CD4-positive, alpha-beta T cell treated with Interferon gamma for 1 hour (primary cell): ENCODE measurements around the gene OTUB1.
A peak's percentile ranks its signal among the peaks of the same experiment; 100 is the strongest.
"Not testable (repeated sequence)": the region's sequence is repeated elsewhere in the genome, so short reads cannot be mapped to it uniquely, and the experiment has no call there.

ENCODE experiments used
- DNase-seq: peaks from one replicate; pipeline ENCODE4 v3.0.0-alpha.2; 2020

Gene OTUB1

GRCh38 chr11:63986156-63986931 lies at the start of gene OTUB1:
Gene OTUB1, plus strand, starts transcription at chr11:63986438. Its CDS starts 19 bp downstream, at chr11:63986457.
- DNase-seq = peak; percentile 85

GRCh38 chr11:63937713-63938478 lies 48.3 kb upstream of the OTUB1 start:
- no peak for DNase-seq

GRCh38 chr11:63938479-63939396 lies 47.5 kb upstream of the OTUB1 start, which contains the start of gene NAA40:
Gene NAA40, plus strand, starts transcription at chr11:63939002. Its CDS starts 95 bp downstream, at chr11:63939097.
- peak; percentile 95 for DNase-seq

GRCh38 chr11:63939397-63939891 lies 46.8 kb upstream of the OTUB1 start:
- DNase-seq = no peak

- DNase-seq = no peak
Observed at GRCh38 chr11:63940786-63941185, 45.5 kb upstream of the OTUB1 start.

GRCh38 chr11:63941901-63942300 lies 44.3 kb upstream of the OTUB1 start:
- no peak for DNase-seq

- no peak for DNase-seq
Observed at GRCh38 chr11:63942803-63943202, 43.4 kb upstream of the OTUB1 start.

GRCh38 chr11:63944987-63945386 lies 41.3 kb upstream of the OTUB1 start:
- DNase-seq = no peak

GRCh38 chr11:63945477-63946163 lies 40.6 kb upstream of the OTUB1 start:
- DNase-seq = peak; percentile 38

- no peak for DNase-seq
Observed at GRCh38 chr11:63951779-63952536, 34.3 kb upstream of the OTUB1 start.

- no peak for DNase-seq
Observed at GRCh38 chr11:63952570-63952969, 33.7 kb upstream of the OTUB1 start.

- DNase-seq = no peak
Observed at GRCh38 chr11:63958008-63958407, 28.2 kb upstream of the OTUB1 start.

GRCh38 chr11:63961608-63962412 lies 24.4 kb upstream of the OTUB1 start:
- peak; percentile 28 for DNase-seq

GRCh38 chr11:63963895-63964294 lies 22.3 kb upstream of the OTUB1 start:
- DNase-seq = not testable (repeated sequence)

- DNase-seq = no peak
Observed at GRCh38 chr11:63966444-63966843, 19.8 kb upstream of the OTUB1 start.

GRCh38 chr11:63969461-63969860 lies 16.8 kb upstream of the OTUB1 start:
- DNase-seq = no peak

- DNase-seq = no peak
Observed at GRCh38 chr11:63970902-63971301, 15.3 kb upstream of the OTUB1 start.

GRCh38 chr11:63973912-63974258 lies 12.4 kb upstream of the OTUB1 start:
- not testable (repeated sequence) for DNase-seq

GRCh38 chr11:63974259-63975143 lies 11.7 kb upstream of the OTUB1 start, which contains the start of gene COX8A:
Gene COX8A, plus strand, starts transcription at chr11:63974620. Its CDS starts 61 bp downstream, at chr11:63974681.
- DNase-seq = peak; percentile 98
